Adipocyte (in vitro differentiated cells): ENCODE data around the gene ESYT2.

ENCODE experiments used
- DNase-seq: peaks from one replicate; pipeline ENCODE4 v3.0.0-alpha.2; 2015; ENCODE audit warnings: low read depth
- H3K27me3 ChIP-seq: replicated peaks from 2 replicates; pipeline ENCODE4 v1.7.0; 2013; ENCODE audit warnings: mild to moderate bottlenecking, low read length, moderate library complexity; ENCODE audit not compliant: control insufficient read depth, insufficient read depth
- H3K36me3 ChIP-seq: 2 replicates; pipeline ENCODE4 v1.7.0; 2013; ENCODE audit warnings: low read length, mild to moderate bottlenecking, moderate library complexity; ENCODE audit not compliant: control insufficient read depth, insufficient read depth, severe bottlenecking
- H3K4me1 ChIP-seq: 2 replicates; pipeline ENCODE4 v1.7.0; 2013; ENCODE audit warnings: mild to moderate bottlenecking, low read length, moderate library complexity; ENCODE audit not compliant: control insufficient read depth, insufficient read depth
- H3K4me3 ChIP-seq: 2 replicates; pipeline ENCODE4 v1.7.0; 2013; ENCODE audit warnings: mild to moderate bottlenecking, low read length, moderate library complexity
- H3K9ac ChIP-seq: 2 replicates; pipeline ENCODE4 v1.7.0; 2013; ENCODE audit warnings: mild to moderate bottlenecking, low read length, moderate library complexity
- H3K9me3 ChIP-seq: 2 replicates; pipeline ENCODE4 v1.7.0; 2013; ENCODE audit warnings: mild to moderate bottlenecking, low read length, moderate library complexity; ENCODE audit not compliant: control insufficient read depth

Gene ESYT2

GRCh38 chr7:158759245-158759614 is 70.1 kb downstream of the ESYT2 start:
- Histone ChIP-seq H3K9ac (no peak overlapping the region), H3K9me3 (no peaks in the 10 kb centered on the region), H3K4me3 (no peak overlapping the region), H3K36me3 (peaks cover 78% of the 10 kb centered on the region), H3K4me1 (peaks cover 9% of the 10 kb centered on the region), H3K27me3 (no peaks in the 10 kb centered on the region)
- no peak for DNase-seq

- DNase-seq = no peak
- Histone ChIP-seq H3K4me3 (no peak overlapping the region), H3K9me3 (no peaks in the 10 kb centered on the region), H3K9ac (no peak overlapping the region), H3K36me3 (peaks cover 75% of the 10 kb centered on the region), H3K4me1 (peaks cover 9% of the 10 kb centered on the region), H3K27me3 (no peaks in the 10 kb centered on the region)
Observed at GRCh38 chr7:158758586-158759244, 70.6 kb downstream of the ESYT2 start.

- Histone ChIP-seq H3K36me3 (peaks cover 73% of the 10 kb centered on the region), H3K9me3 (no peaks in the 10 kb centered on the region)
- DNase-seq = no peak
Observed at GRCh38 chr7:158757404-158757989, 71.8 kb downstream of the ESYT2 start.

GRCh38 chr7:158754746-158755444 is 74.4 kb downstream of the ESYT2 start:
- peaks cover 9% of the 10 kb centered on the region for H3K4me1 ChIP-seq
- no peak for DNase-seq
- no peaks in the 10 kb centered on the region for H3K9me3 ChIP-seq

More at GRCh38 chr7:158757404-158757989, 71.8 kb downstream of the ESYT2 start:
- H3K4me3 ChIP-seq = no peak overlapping the region
- H3K9ac ChIP-seq = no peak overlapping the region
- peaks cover 9% of the 10 kb centered on the region for H3K4me1 ChIP-seq
- no peaks in the 10 kb centered on the region for H3K27me3 ChIP-seq

GRCh38 chr7:158753900-158754299 is 75.4 kb downstream of the ESYT2 start:
- H3K4me1 ChIP-seq = peaks cover 9% of the 10 kb centered on the region
- DNase-seq = no peak
- H3K36me3 ChIP-seq = peaks cover 63% of the 10 kb centered on the region
- no peak overlapping the region for H3K9ac ChIP-seq
- no peak overlapping the region for H3K4me3 ChIP-seq
- no peaks in the 10 kb centered on the region for H3K9me3 ChIP-seq
- no peaks in the 10 kb centered on the region for H3K27me3 ChIP-seq

More at GRCh38 chr7:158754746-158755444, 74.4 kb downstream of the ESYT2 start:
- Histone ChIP-seq H3K27me3 (no peaks in the 10 kb centered on the region), H3K4me3 (no peak overlapping the region), H3K9ac (no peak overlapping the region), H3K36me3 (peaks cover 63% of the 10 kb centered on the region)

GRCh38 chr7:158751751-158752150 is 77.6 kb downstream of the ESYT2 start:
- no peaks in the 10 kb centered on the region for H3K27me3 ChIP-seq
- peaks cover 64% of the 10 kb centered on the region for H3K36me3 ChIP-seq
- H3K4me1 ChIP-seq = peaks cover 9% of the 10 kb centered on the region
- DNase-seq = no peak
- no peaks in the 10 kb centered on the region for H3K9me3 ChIP-seq
- H3K4me3 ChIP-seq = no peak overlapping the region
- H3K9ac ChIP-seq = no peak overlapping the region

GRCh38 chr7:158751199-158751598 is 78.1 kb downstream of the ESYT2 start:
- Histone ChIP-seq H3K4me3 (no peak overlapping the region), H3K9me3 (no peaks in the 10 kb centered on the region), H3K27me3 (no peaks in the 10 kb centered on the region), H3K36me3 (peaks cover 64% of the 10 kb centered on the region), H3K9ac (no peak overlapping the region), H3K4me1 (peaks cover 9% of the 10 kb centered on the region)
- DNase-seq = no peak

GRCh38 chr7:158750702-158751101 is 78.6 kb downstream of the ESYT2 start:
- Histone ChIP-seq H3K4me1 (peaks cover 9% of the 10 kb centered on the region), H3K9ac (no peak overlapping the region), H3K36me3 (peaks cover 66% of the 10 kb centered on the region), H3K27me3 (no peaks in the 10 kb centered on the region), H3K9me3 (no peaks in the 10 kb centered on the region), H3K4me3 (no peak overlapping the region)
- no peak for DNase-seq

GRCh38 chr7:158749396-158749795 is 79.9 kb downstream of the ESYT2 start:
- Histone ChIP-seq H3K27me3 (no peaks in the 10 kb centered on the region), H3K36me3 (peaks cover 73% of the 10 kb centered on the region), H3K9ac (no peak overlapping the region), H3K9me3 (no peaks in the 10 kb centered on the region), H3K4me3 (no peak overlapping the region), H3K4me1 (no peaks in the 10 kb centered on the region)
- no peak for DNase-seq

- no peak overlapping the region for H3K9ac ChIP-seq
- H3K4me1 ChIP-seq = no peaks in the 10 kb centered on the region
- H3K27me3 ChIP-seq = no peaks in the 10 kb centered on the region
- H3K9me3 ChIP-seq = no peaks in the 10 kb centered on the region
- DNase-seq = no peak
- no peak overlapping the region for H3K4me3 ChIP-seq
- H3K36me3 ChIP-seq = peaks cover 77% of the 10 kb centered on the region
Observed at GRCh38 chr7:158748335-158748734, 81.0 kb downstream of the ESYT2 start.

- no peak overlapping the region for H3K4me3 ChIP-seq
- DNase-seq = no peak
- peaks cover 81% of the 10 kb centered on the region for H3K36me3 ChIP-seq
- no peaks in the 10 kb centered on the region for H3K27me3 ChIP-seq
- no peak overlapping the region for H3K9ac ChIP-seq
- no peaks in the 10 kb centered on the region for H3K4me1 ChIP-seq
- no peaks in the 10 kb centered on the region for H3K9me3 ChIP-seq
Observed at GRCh38 chr7:158747408-158747807, 81.9 kb downstream of the ESYT2 start.
